Activated CD8-positive, alpha-beta T cell treated with anti-CD3 and anti-CD28 coated beads for 36 hours (primary cell): ENCODE measurements around the gene DCAF11. TPM values are rescaled to one million over a fixed set of nuclear protein-coding genes. Genes with fewer than 3 reads are reported as not detected.
"Not testable (repeated sequence)": the region's sequence is repeated elsewhere in the genome, so short reads cannot be mapped to it uniquely, and the experiment has no call there.

Experiments used
- ATAC-seq: fragments of 200-7000 bp; cut with Tn5 transposase; one replicate; pipeline ENCODE4 v1.10.0; 2021; ENCODE audit warnings: mild to moderate bottlenecking, moderate library complexity
- CTCF ChIA-PET: fragments of 350-600 bp; sonication (Branson Sonifier 250); formaldehyde crosslinking; loops from one replicate; lab custom pipeline; 2021; ENCODE audit warnings: antibody characterized with exemption; lab: Charles Lee
- POLR2A ChIA-PET: fragments of 350-600 bp; sonication (Branson Sonifier 250); formaldehyde crosslinking; loops from one replicate; lab custom pipeline; 2021; ENCODE audit warnings: antibody characterized with exemption; lab: Charles Lee
- DNase-seq: peaks from one replicate; pipeline ENCODE4 v3.0.0-alpha.2; 2020
- H3K27ac Mint-ChIP-seq: one replicate; pipeline ENCODE4 v1.8.0; 2021; ENCODE audit warnings: mild to moderate bottlenecking, mixed read lengths
- H3K27me3 Mint-ChIP-seq: one replicate; pipeline ENCODE4 v1.8.0; 2021; ENCODE audit warnings: mixed read lengths
- H3K36me3 Mint-ChIP-seq: one replicate; pipeline ENCODE4 v1.8.0; 2021; ENCODE audit warnings: low read depth, mixed read lengths
- H3K4me1 Mint-ChIP-seq: one replicate; pipeline ENCODE4 v1.8.0; 2021; ENCODE audit warnings: low read depth, mixed read lengths
- H3K4me3 Mint-ChIP-seq: one replicate; pipeline ENCODE4 v1.8.0; 2021; ENCODE audit warnings: mild to moderate bottlenecking, moderate library complexity, mixed read lengths
- H3K9me3 Mint-ChIP-seq: one replicate; pipeline ENCODE4 v1.8.0; 2021; ENCODE audit warnings: mixed read lengths
- CTCF ChIP-seq: fragments of 200-600 bp; IDR thresholded peaks from one replicate; pipeline ENCODE4 v1.8.0; 2022; ENCODE audit warnings: antibody characterized with exemption, mild to moderate bottlenecking
- intact Hi-C: fragments of 100-400 bp; cut with micrococcal nuclease; formaldehyde crosslinking; loops from one replicate; pipeline ENCODE4 v1.10.0; 2022
- total RNA-seq, 2 experiments: library from RNA; stranded (reverse); gene quantifications; one replicate each; pipeline ENCODE4 v1.2.3, GENCODE V29; 2021

DCAF11 gene
- total RNA-seq, 2 experiments from 2014 or later = 59.9 to 63.9 TPM

GRCh38 chr14:24102357-24103048, 12.1 kb upstream of the DCAF11 start:
- ChIA-PET POLR2A (interaction anchor here (0.9 to 9.1 kb wide), 3 partner anchors 7 to 15 kb away, joined by 3 to 80 read pairs (median 5); partner anchors contain the start of genes DCAF11, NRL and PCK2), CTCF (interaction anchor here (1.0 to 10.8 kb wide), 3 partner anchors 8 to 44 kb away, joined by 3 to 218 read pairs (median 9); partner anchors contain the start of genes DCAF11, NRL and PCK2)
- no peaks in the 10 kb centered on the region for H3K27me3 Mint-ChIP-seq
- H3K4me3 Mint-ChIP-seq = no peak overlapping the region
- peaks cover 58% of the 10 kb centered on the region for H3K36me3 Mint-ChIP-seq
- H3K9me3 Mint-ChIP-seq = no peaks in the 10 kb centered on the region
- intact Hi-C loops = no loop called here
- no peak overlapping the region for H3K27ac Mint-ChIP-seq
- no peak for TF ChIP-seq CTCF
- no peak for ATAC-seq
- no peak for DNase-seq
- peaks cover 6% of the 10 kb centered on the region for H3K4me1 Mint-ChIP-seq

DNA sequence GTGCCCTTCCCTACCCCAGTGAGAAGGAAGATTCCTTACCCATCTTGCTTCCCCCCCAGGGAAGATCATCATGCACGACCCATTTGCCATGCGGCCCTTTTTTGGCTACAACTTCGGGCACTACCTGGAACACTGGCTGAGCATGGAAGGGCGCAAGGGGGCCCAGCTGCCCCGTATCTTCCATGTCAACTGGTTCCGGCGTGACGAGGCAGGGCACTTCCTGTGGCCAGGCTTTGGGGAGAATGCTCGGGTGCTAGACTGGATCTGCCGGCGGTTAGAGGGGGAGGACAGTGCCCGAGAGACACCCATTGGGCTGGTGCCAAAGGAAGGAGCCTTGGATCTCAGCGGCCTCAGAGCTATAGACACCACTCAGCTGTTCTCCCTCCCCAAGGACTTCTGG, 11.1 kb upstream of the DCAF11 start:
- ChIA-PET CTCF (interaction anchor here (1.9 to 10.8 kb wide), 3 partner anchors 9 to 45 kb away, joined by 9 to 218 read pairs (median 199); partner anchors contain the start of gene PCK2), POLR2A (interaction anchor here (0.6 to 9.1 kb wide), 4 partner anchors 8 to 193 kb away, joined by 3 to 80 read pairs (median 10); partner anchors contain the start of genes CHMP4A, DCAF11, NRL and PCK2)
- H3K36me3 Mint-ChIP-seq = peaks cover 53% of the 10 kb centered on the region
- ATAC-seq (no peak), DNase-seq (no peak)
- no peak for TF ChIP-seq CTCF
- H3K4me1 Mint-ChIP-seq = peaks cover 10% of the 10 kb centered on the region
- intact Hi-C loops = no loop called here
- H3K27me3 Mint-ChIP-seq = no peaks in the 10 kb centered on the region
- no peaks in the 10 kb centered on the region for H3K9me3 Mint-ChIP-seq
- no peak overlapping the region for H3K27ac Mint-ChIP-seq
- no peak overlapping the region for H3K4me3 Mint-ChIP-seq

DNA sequence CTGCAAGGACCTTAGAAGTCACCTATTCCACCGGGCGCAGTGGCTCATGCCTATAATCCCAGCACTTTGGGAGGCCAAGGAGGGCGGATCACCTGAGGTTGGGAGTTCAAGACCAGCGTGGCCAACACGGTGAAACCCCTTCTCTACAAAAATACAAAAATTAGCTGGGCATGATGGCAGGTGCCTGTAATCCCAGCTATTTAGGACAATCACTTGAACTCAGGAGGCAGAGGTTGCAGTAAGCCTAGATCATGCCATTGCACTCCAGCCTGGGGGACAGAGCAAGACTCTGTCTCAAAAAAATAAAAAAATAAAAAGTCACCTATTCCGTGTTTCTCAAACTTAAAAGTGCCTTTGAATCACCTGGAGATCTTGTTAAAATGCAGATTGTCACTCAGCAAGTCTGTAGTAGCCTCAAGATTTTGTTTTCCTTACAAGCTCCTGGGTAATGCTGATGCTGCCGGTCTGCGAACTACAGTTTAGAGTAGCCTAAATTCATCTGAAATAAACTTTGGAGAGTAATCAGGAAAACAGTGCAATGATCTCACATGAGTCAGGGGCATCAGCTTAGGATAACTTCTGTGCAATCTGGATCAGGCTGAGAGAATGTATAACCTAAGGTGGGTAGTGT, 8.9 kb upstream of the DCAF11 start:
- POLR2A ChIA-PET = interaction anchor here (0.7 to 9.1 kb wide), 5 partner anchors 9 to 55 kb away, joined by 3 to 80 read pairs (median 3); partner anchors contain the start of genes DCAF11, NRL and PCK2

GRCh38 chr14:24106672-24107271, 7.8 kb upstream of the DCAF11 start:
- H3K27ac Mint-ChIP-seq = no peak overlapping the region
- H3K4me3 Mint-ChIP-seq = no peak overlapping the region
- no peak for TF ChIP-seq CTCF
- POLR2A ChIA-PET = interaction anchor here (1.0 to 9.1 kb wide), 4 partner anchors 9 to 54 kb away, joined by 3 to 80 read pairs (median 6); partner anchors contain the start of genes IRF9 and PCK2
- H3K4me1 Mint-ChIP-seq = peaks cover 18% of the 10 kb centered on the region
- CTCF ChIA-PET = interaction anchor here (0.9 to 10.8 kb wide), 10 partner anchors 11 to 72 kb away, joined by 3 to 218 read pairs (median 9); partner anchors contain the start of genes IRF9, PCK2, PSME2 and RNF31
- no peaks in the 10 kb centered on the region for H3K27me3 Mint-ChIP-seq
- DNase-seq = no peak
- intact Hi-C loops = no loop called here
- H3K9me3 Mint-ChIP-seq = no peaks in the 10 kb centered on the region
- H3K36me3 Mint-ChIP-seq = peaks cover 31% of the 10 kb centered on the region
- ATAC-seq = no peak

More for the DNA sequence above, 8.9 kb upstream of the DCAF11 start:
- CTCF ChIA-PET = interaction anchor here (0.9 to 10.8 kb wide), 7 partner anchors 11 to 56 kb away, joined by 3 to 218 read pairs (median 14); partner anchors contain the start of genes IRF9, PCK2 and PSME2
- ATAC-seq, intact Hi-C loops, H3K4me3 Mint-ChIP-seq, H3K27me3 Mint-ChIP-seq, H3K9me3 Mint-ChIP-seq, DNase-seq: not testable (repeated sequence)
- peak overlapping the region; percentile 39 for H3K27ac Mint-ChIP-seq
- H3K36me3 Mint-ChIP-seq = peaks cover 38% of the 10 kb centered on the region
- peaks cover 18% of the 10 kb centered on the region for H3K4me1 Mint-ChIP-seq
